GM08714 (cell line): ENCODE results near the gene NEURL1.

Experiments used
- H3K4me3 ChIP-seq: fragments of 200-500 bp; sonication (Bioruptor generic); 2 replicates; pipeline ENCODE4 v1.5.1; 2014; ENCODE audit warnings: mild to moderate bottlenecking, low read length, inconsistent platforms
- ZNF274 ChIP-seq: IDR thresholded peaks from 2 replicates; pipeline ENCODE4 v1.6.1; 2012; ENCODE audit warnings: mild to moderate bottlenecking, low read depth, low read length

NEURL1 gene

GRCh38 chr10:103558911-103559310 lies 65.4 kb downstream of the NEURL1 start:
- TF ChIP-seq ZNF274: no peak
- no peak overlapping the region for H3K4me3 ChIP-seq

GRCh38 chr10:103559776-103560175 lies 66.3 kb downstream of the NEURL1 start:
- no peak for TF ChIP-seq ZNF274
- no peak overlapping the region for H3K4me3 ChIP-seq

GRCh38 chr10:103560886-103561285 lies 67.4 kb downstream of the NEURL1 start:
- H3K4me3 ChIP-seq: no peak overlapping the region
- no peak for TF ChIP-seq ZNF274

GRCh38 chr10:103562383-103562782 lies 68.9 kb downstream of the NEURL1 start:
- H3K4me3 ChIP-seq: no peak overlapping the region
- TF ChIP-seq ZNF274: no peak

GRCh38 chr10:103563231-103564115 lies 70.0 kb downstream of the NEURL1 start:
- TF ChIP-seq ZNF274: no peak
- H3K4me3 ChIP-seq: no peak overlapping the region

GRCh38 chr10:103564116-103564501 lies 70.6 kb downstream of the NEURL1 start:
- H3K4me3 ChIP-seq: no peak overlapping the region
- no peak for TF ChIP-seq ZNF274

GRCh38 chr10:103564776-103565520 lies 71.4 kb downstream of the NEURL1 start:
- TF ChIP-seq ZNF274: no peak
- H3K4me3 ChIP-seq: no peak overlapping the region

- TF ChIP-seq ZNF274: no peak
These were observed 73.0 kb downstream of the NEURL1 start for GRCh38 chr10:103566536-103566935.

GRCh38 chr10:103568505-103568904 lies 75.0 kb downstream of the NEURL1 start:
- H3K4me3 ChIP-seq: no peak overlapping the region
- no peak for TF ChIP-seq ZNF274

More at GRCh38 chr10:103566536-103566935, 73.0 kb downstream of the NEURL1 start:
- no peak overlapping the region for H3K4me3 ChIP-seq

- H3K4me3 ChIP-seq: no peak overlapping the region
- TF ChIP-seq ZNF274: no peak
These were observed 76.4 kb downstream of the NEURL1 start for GRCh38 chr10:103569896-103570295.

- no peak overlapping the region for H3K4me3 ChIP-seq
- TF ChIP-seq ZNF274: no peak
These were observed 77.5 kb downstream of the NEURL1 start for GRCh38 chr10:103570844-103571655.

GRCh38 chr10:103571656-103571975 lies 78.1 kb downstream of the NEURL1 start:
- TF ChIP-seq ZNF274: no peak

GRCh38 chr10:103572347-103573204 lies 79.1 kb downstream of the NEURL1 start:
- no peak overlapping the region for H3K4me3 ChIP-seq
- no peak for TF ChIP-seq ZNF274

More at GRCh38 chr10:103571656-103571975, 78.1 kb downstream of the NEURL1 start:
- H3K4me3 ChIP-seq: no peak overlapping the region

GRCh38 chr10:103573205-103573487 lies 79.6 kb downstream of the NEURL1 start:
- TF ChIP-seq ZNF274: no peak
- no peak overlapping the region for H3K4me3 ChIP-seq
